Trophoblast cell (in vitro differentiated cells and primary cell): ENCODE measurements around the gene RPS6KA4.

Experiments used
- DNase-seq, 2 donors: peaks; one replicate each; pipeline ENCODE4 v3.0.0-alpha.2; 2016
- H2AFZ ChIP-seq: 2 replicates; pipeline ENCODE4 v1.6.1; 2013; ENCODE audit warnings: low read length, moderate library complexity, mild to moderate bottlenecking; ENCODE audit not compliant: insufficient read depth, poor library complexity
- H2AK5ac ChIP-seq: 2 replicates; pipeline ENCODE4 v1.6.1; 2013; ENCODE audit warnings: mild to moderate bottlenecking, low read length
- H2BK120ac ChIP-seq: 2 replicates; pipeline ENCODE4 v1.6.1; 2013; ENCODE audit warnings: low read length, mild to moderate bottlenecking, moderate library complexity; ENCODE audit not compliant: insufficient read depth, poor library complexity
- H2BK12ac ChIP-seq: 2 replicates; pipeline ENCODE4 v1.6.1; 2013; ENCODE audit warnings: mild to moderate bottlenecking, low read length, moderate library complexity
- H2BK5ac ChIP-seq: 2 replicates; pipeline ENCODE4 v1.6.1; 2013; ENCODE audit warnings: low read length, low read depth, moderate library complexity, mild to moderate bottlenecking; ENCODE audit not compliant: poor library complexity
- H3K14ac ChIP-seq: 2 replicates; pipeline ENCODE4 v1.6.1; 2013; ENCODE audit warnings: mild to moderate bottlenecking, low read length
- H3K18ac ChIP-seq: 2 replicates; pipeline ENCODE4 v1.6.1; 2013; ENCODE audit warnings: mild to moderate bottlenecking, low read length
- H3K23ac ChIP-seq: 2 replicates; pipeline ENCODE4 v1.6.1; 2013; ENCODE audit warnings: low read length
- H3K27ac ChIP-seq: 2 replicates; pipeline ENCODE4 v1.5.1; 2013; ENCODE audit warnings: low read depth, mild to moderate bottlenecking, inconsistent platforms, low read length, moderate library complexity
- H3K27me3 ChIP-seq: 2 replicates; pipeline ENCODE4 v1.6.1; 2013; ENCODE audit warnings: inconsistent platforms, mild to moderate bottlenecking, low read length, moderate library complexity; ENCODE audit not compliant: insufficient read depth
- H3K36me3 ChIP-seq, 2 experiments: 1 replicate in 1 of 2; 2 replicates in 1 of 2; pipeline ENCODE4 v1.6.1; 2013; ENCODE audit warnings: low read length in 2 of 2, mild to moderate bottlenecking in 2 of 2, moderate library complexity in 1 of 2; ENCODE audit not compliant: insufficient read depth in 2 of 2, control insufficient read depth in 1 of 2
- H3K4ac ChIP-seq: 2 replicates; pipeline ENCODE4 v1.6.1; 2013; ENCODE audit warnings: low read depth, mild to moderate bottlenecking, low read length, moderate library complexity
- H3K4me1 ChIP-seq, 2 experiments: 1 replicate in 1 of 2; 2 replicates in 1 of 2; pipeline ENCODE4 v1.6.1; 2013; ENCODE audit warnings: low read length in 2 of 2, mild to moderate bottlenecking in 2 of 2, moderate library complexity in 1 of 2; ENCODE audit not compliant: insufficient read depth in 2 of 2, control insufficient read depth in 1 of 2
- H3K4me2 ChIP-seq: 2 replicates; pipeline ENCODE4 v1.6.1; 2013; ENCODE audit warnings: inconsistent platforms, mild to moderate bottlenecking, low read length, moderate library complexity
- H3K4me3 ChIP-seq: 2 replicates; pipeline ENCODE4 v1.5.1; 2013; ENCODE audit warnings: mild to moderate bottlenecking, low read depth, low read length, inconsistent platforms
- H3K79me1 ChIP-seq: one replicate; pipeline ENCODE4 v1.6.1; 2013; ENCODE audit warnings: low read length
- H3K79me2 ChIP-seq: 2 replicates; pipeline ENCODE4 v1.6.1; 2013; ENCODE audit warnings: low read length, mild to moderate bottlenecking; ENCODE audit not compliant: control insufficient read depth, insufficient read depth, poor library complexity
- H3K9ac ChIP-seq: 2 replicates; pipeline ENCODE4 v1.6.1; 2013; ENCODE audit warnings: mild to moderate bottlenecking, low read length
- H3K9me3 ChIP-seq: 2 replicates; pipeline ENCODE4 v1.6.1; 2013; ENCODE audit warnings: low read depth, mild to moderate bottlenecking, control low read depth, inconsistent platforms, low read length; ENCODE audit not compliant: insufficient read depth
- H4K12ac ChIP-seq: 2 replicates; pipeline ENCODE4 v1.6.1; 2013; ENCODE audit warnings: low read depth, mild to moderate bottlenecking, low read length, moderate library complexity
- H4K8ac ChIP-seq: 2 replicates; pipeline ENCODE4 v1.6.1; 2013; ENCODE audit warnings: low read depth, mild to moderate bottlenecking, low read length, moderate library complexity
- H4K91ac ChIP-seq: one replicate; pipeline ENCODE4 v1.6.1; 2013; ENCODE audit warnings: low read depth, mild to moderate bottlenecking, low read length, moderate library complexity
- WGBS: extraction: QIAGEN DNeasy Blood & Tissue Kit; methylation state at CpG from one replicate; pipeline ENCODE4 v1.1.7; 2013; ENCODE audit warnings: missing lambda C conversion rate; ENCODE audit not compliant: insufficient read length, insufficient coverage; ENCODE audit errors: extremely low coverage; 5-methylcytosine and 5-hydroxymethylcytosine counted together

Gene RPS6KA4

DNA sequence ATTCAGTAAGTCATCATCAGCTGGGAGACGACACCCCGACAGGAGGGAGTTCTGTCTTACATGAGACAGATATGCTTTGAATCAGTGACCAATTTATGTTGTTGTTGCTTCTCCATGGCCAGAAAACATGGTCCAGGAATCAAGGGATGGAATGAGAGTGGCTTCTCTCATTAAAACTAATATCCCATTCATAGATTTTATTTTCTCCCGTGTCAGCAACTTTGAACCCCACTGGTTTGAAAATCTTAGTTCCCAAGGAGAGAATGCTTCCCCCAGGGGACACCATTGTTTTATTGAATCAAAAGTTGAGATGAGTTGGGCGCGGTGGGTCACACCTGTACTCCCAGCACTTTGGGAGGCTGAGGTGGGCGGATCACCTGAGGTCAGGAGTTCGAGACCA is 42.8 kb downstream of the RPS6KA4 start:
- Histone ChIP-seq H3K9me3 (peaks cover 6% of the 10 kb centered on the region), H3K27ac (no peak overlapping the region), H4K8ac (no peak overlapping the region), H2AFZ (no peak overlapping the region), H3K27me3 (no peaks in the 10 kb centered on the region), H2BK12ac (no peak overlapping the region), H4K12ac (no peak overlapping the region), H2BK5ac (no peak overlapping the region), H2AK5ac (no peak overlapping the region), H3K79me1 (peaks cover 17% of the 10 kb centered on the region), H3K23ac (no peak overlapping the region), H3K18ac (no peak overlapping the region), H3K4me1 (peaks cover 14 to 15% of the 10 kb centered on the region in 2 experiments), H3K9ac (no peak overlapping the region), H4K91ac (no peak overlapping the region), H3K36me3 (no peaks in the 10 kb centered on the region), H2BK120ac (no peak overlapping the region), H3K4ac (no peak overlapping the region), H3K4me2 (no peak overlapping the region), H3K14ac (no peak overlapping the region), H3K4me3 (no peak overlapping the region), H3K79me2 (no peaks in the 10 kb centered on the region)
- DNase-seq: no peak
- no CpG with 5 or more reads among the region's 7 CpGs for WGBS

DNA sequence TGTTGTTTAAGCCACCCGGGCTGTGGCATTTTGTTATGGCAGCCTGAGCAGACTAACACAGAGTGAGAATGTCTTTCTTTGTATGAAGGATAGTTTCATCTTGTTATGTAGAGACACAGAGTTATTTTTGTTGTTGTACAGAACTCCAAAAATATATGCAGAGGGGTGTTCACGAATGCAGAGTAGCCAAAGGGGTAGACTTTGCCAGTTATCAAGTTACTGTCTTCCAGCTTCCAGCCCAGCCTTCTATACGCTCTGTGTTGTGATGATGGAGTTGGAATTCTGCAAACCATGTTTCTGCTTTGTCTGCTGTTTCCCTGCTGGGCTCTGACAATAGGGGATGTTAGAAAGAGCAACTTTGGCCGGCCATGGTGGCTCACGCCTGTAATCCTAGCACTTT is 44.1 kb downstream of the RPS6KA4 start:
- no CpG with 5 or more reads among the region's 5 CpGs for WGBS
- no peak overlapping the region for H3K14ac ChIP-seq
- H3K36me3 ChIP-seq: no peaks in the 10 kb centered on the region
- H2BK120ac ChIP-seq: no peak overlapping the region
- H3K4ac ChIP-seq: no peak overlapping the region
- no peak overlapping the region for H2AFZ ChIP-seq
- peaks cover 21 to 23% of the 10 kb centered on the region in 2 experiments for H3K4me1 ChIP-seq
- H4K12ac ChIP-seq: no peak overlapping the region
- peaks cover 2% of the 10 kb centered on the region for H3K79me2 ChIP-seq
- H3K18ac ChIP-seq: no peak overlapping the region
- H3K79me1 ChIP-seq: peaks cover 30% of the 10 kb centered on the region
- H4K8ac ChIP-seq: no peak overlapping the region
- no peak overlapping the region for H2AK5ac ChIP-seq
- no peak overlapping the region for H3K23ac ChIP-seq
- H2BK12ac ChIP-seq: no peak overlapping the region
- no peak overlapping the region for H3K27ac ChIP-seq
- no peak overlapping the region for H4K91ac ChIP-seq
- H2BK5ac ChIP-seq: no peak overlapping the region
- no peak for DNase-seq
- no peak overlapping the region for H3K4me2 ChIP-seq
- H3K4me3 ChIP-seq: no peak overlapping the region
- peaks cover 6% of the 10 kb centered on the region for H3K9me3 ChIP-seq
- no peaks in the 10 kb centered on the region for H3K27me3 ChIP-seq
- no peak overlapping the region for H3K9ac ChIP-seq

DNA sequence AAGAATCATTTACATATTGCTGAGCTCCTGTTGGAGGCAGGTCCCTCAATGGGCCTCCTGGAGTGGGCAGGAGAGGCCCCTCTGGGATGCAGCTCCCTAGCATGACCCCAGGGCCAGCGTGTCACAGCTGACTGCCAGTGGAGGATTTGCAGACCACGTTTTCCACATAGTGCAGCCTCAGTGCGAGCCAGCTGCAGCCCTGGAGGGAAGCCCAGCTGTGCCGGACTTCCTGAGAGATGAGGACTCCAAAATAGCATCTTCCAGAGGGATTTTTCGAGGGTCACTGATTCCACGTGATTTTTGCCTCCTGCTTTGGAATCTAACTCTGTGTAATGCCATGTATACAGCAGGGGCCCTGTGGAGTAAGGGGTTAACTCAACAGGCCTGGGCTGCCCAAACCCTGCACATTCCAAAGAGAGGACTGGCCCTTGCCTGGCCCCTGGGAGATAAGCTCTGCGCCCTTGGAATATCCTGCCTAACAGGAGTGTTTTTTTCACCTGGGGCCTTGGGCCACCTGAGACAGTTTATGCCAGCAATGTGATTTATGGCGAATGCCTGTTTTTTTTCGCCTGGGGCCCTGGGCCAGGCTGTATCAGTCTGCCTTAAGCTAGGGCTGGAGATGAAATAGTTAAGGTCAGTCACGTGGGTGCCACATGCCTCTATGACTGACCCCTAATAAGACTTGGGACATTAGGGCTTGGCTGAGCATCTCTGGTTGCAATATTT is 47.4 kb downstream of the RPS6KA4 start:
- Histone ChIP-seq H3K23ac (no peak overlapping the region), H3K79me1 (peaks cover 49% of the 10 kb centered on the region), H4K12ac (no peak overlapping the region), H3K36me3 (no peaks in the 10 kb centered on the region), H2AFZ (no peak overlapping the region), H3K79me2 (peaks cover 2% of the 10 kb centered on the region), H3K9me3 (peaks cover 4% of the 10 kb centered on the region), H3K4me2 (peak overlapping the region; percentile 34), H3K14ac (no peak overlapping the region), H3K27ac (peak overlapping the region; percentile 91), H2BK12ac (no peak overlapping the region), H3K4ac (no peak overlapping the region), H4K8ac (peak overlapping the region; percentile 25), H3K9ac (no peak overlapping the region), H2BK5ac (peak overlapping the region; percentile 66), H3K4me3 (no peak overlapping the region), H4K91ac (peak overlapping the region; percentile 86), H2BK120ac (peak overlapping the region; percentile 26), H3K4me1 (peaks cover 41 to 47% of the 10 kb centered on the region in 2 experiments), H3K27me3 (no peaks in the 10 kb centered on the region), H3K18ac (peak overlapping the region; percentile 25), H2AK5ac (no peak overlapping the region)
- peak; percentile 35 to 64 for DNase-seq
- WGBS: no CpG with 5 or more reads among the region's 10 CpGs

DNA sequence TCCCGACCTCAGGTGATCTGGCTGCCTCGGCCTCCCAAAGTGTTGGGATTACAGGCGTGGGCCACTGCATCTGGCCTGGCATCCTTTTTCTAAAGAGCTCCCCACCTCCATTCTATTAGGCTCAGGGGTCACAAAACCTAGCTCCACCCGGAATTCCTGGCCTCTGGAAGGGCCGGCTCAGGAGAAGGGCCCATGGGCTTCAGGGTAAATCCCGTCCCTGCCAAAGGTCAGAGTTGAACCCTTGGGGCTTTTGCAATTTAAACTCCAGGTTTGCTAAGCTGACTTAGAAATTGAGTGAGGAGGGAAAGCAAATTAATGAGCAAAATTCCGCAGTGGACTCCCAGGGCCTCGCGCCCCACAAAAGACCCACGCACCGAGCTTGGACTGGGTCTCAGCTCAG is 48.3 kb downstream of the RPS6KA4 start:
- H3K23ac ChIP-seq: no peak overlapping the region
- H4K91ac ChIP-seq: peak overlapping the region; percentile 86
- peaks cover 50% of the 10 kb centered on the region for H3K79me1 ChIP-seq
- no peak for DNase-seq
- no peaks in the 10 kb centered on the region for H3K36me3 ChIP-seq
- H3K4me1 ChIP-seq: peaks cover 41 to 47% of the 10 kb centered on the region in 2 experiments
- H3K9ac ChIP-seq: no peak overlapping the region
- peaks cover 4% of the 10 kb centered on the region for H3K9me3 ChIP-seq
- peak overlapping the region; percentile 55 for H4K8ac ChIP-seq
- H4K12ac ChIP-seq: no peak overlapping the region
- H3K18ac ChIP-seq: peak overlapping the region; percentile 50
- H2BK12ac ChIP-seq: peak overlapping the region; percentile 56
- H3K4me2 ChIP-seq: no peak overlapping the region
- no peaks in the 10 kb centered on the region for H3K27me3 ChIP-seq
- peak overlapping the region; percentile 27 for H2AK5ac ChIP-seq
- peak overlapping the region; percentile 21 for H3K4ac ChIP-seq
- H3K79me2 ChIP-seq: peaks cover 2% of the 10 kb centered on the region
- peak overlapping the region; percentile 26 for H2BK120ac ChIP-seq
- no CpG with 5 or more reads among the region's 11 CpGs for WGBS
- peak overlapping the region; percentile 24 for H2AFZ ChIP-seq
- H3K4me3 ChIP-seq: no peak overlapping the region
- peak overlapping the region; percentile 91 for H3K27ac ChIP-seq
- peak overlapping the region; percentile 52 for H3K14ac ChIP-seq
- H2BK5ac ChIP-seq: peak overlapping the region; percentile 66
